Activated naive CD8-positive, alpha-beta T cell treated with anti-CD3 and anti-CD28 coated beads, Interleukin-2, amount 50 U/mL, for 16 hours (primary cell): ENCODE results near the gene MIOX.

Source experiments
- DNase-seq: peaks from one replicate; pipeline ENCODE4 v3.0.0-alpha.2; 2020; ENCODE audit warnings: low read depth, low spot score

MIOX gene

DNA sequence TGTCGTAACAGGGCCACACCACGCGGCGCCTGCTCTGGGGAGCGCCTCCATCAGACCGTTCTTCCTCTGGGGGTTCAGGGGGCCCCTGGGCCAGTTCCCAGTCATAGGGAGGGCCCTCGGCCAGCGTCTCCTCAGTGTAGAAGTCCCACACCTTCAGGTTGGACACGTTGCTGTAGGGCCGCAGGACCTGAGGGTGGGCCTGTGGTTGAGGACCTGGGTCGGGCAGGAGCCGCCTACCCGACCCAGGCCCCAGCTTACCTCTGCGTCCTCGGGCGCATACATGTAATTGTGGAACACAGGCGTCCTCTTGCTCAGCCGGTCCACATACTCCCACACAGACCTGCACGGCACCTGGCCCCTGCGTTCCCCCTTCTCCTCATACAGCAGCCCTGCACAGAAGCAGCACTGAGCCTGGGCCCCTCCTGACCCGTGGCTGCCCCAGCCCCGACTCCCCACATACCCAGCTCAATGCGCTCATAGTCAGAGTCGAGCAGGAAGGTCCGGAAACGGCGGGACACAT is 32.0 kb upstream of the MIOX start:
- DNase-seq: no peak

DNA sequence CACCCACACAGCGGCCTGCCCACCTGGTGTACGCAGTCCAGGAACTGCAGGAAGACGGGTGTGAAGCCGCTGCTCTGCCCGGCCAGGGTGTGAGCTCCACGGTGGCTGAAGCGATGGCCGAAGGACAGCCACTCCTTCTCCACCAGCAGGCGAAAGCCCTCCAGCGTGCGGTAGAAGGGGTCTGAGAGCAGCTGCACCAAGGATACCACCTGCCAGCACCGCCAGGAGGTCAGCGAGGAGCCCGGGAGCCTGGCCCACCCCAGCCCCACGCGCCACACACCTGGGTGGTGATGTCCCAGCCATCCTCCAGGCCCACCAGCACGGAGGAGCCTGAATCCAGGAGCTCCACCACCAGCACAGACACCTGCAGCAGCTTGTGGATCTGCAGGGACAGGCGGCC is 31.5 kb upstream of the MIOX start:
- no peak for DNase-seq

DNA sequence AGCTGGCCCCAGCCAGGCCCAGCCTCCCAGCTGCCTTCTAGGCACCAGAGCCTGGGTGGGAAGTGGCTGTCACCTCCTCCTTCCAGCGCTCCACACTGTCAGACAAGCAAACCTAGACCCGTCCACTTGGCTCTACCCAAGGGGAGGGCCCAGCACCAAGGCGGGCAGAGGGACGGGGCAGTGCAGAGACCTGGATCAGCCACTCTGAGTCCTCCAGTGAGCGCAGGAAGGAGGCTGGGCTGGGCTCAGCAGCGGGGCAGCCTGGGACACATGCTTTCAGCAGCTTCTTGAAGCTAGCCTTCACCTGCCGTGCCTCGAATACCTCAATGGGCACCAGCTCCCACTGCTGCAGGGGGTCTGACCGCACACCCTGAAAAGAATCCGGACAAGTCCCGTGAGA is 30.6 kb upstream of the MIOX start:
- no peak for DNase-seq

DNA sequence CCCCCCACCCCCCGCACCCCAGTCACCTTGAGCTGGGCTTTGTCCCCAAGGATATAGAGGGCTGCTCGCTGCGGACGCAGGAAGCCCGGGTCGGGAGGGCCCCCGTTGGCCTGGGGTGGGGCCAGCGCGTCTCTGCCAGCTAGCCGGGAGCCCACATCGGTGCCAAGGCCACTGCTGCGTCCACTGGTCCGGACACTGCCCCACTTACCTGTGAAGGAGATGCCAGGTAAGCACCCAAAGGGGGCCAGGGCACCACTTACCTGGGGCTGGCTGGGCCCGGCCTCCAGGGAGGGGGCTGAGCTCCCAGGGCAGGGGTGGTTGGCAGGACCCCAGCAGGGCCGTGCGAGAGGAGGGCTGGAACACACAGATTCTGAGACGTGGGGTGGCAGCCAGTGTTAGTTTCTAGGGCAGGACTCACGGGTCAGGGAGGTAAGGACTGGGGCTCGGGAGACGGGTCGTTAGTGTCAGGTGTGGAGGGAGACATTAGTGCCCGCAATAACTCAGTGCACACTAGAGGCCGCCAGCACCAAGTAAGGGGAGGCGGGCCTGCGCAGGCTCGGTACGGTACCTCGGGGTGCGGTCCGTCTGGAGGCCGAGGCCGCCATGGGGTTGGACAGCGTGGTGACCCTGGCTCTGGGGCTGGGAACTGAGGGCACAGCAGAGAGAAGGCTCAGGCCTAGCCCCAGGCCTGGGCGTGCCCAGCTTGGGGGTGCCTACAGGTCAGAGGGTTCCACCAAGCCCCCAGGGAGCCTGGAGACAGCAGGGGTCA is 30.0 kb upstream of the MIOX start:
- DNase-seq: no peak

DNA sequence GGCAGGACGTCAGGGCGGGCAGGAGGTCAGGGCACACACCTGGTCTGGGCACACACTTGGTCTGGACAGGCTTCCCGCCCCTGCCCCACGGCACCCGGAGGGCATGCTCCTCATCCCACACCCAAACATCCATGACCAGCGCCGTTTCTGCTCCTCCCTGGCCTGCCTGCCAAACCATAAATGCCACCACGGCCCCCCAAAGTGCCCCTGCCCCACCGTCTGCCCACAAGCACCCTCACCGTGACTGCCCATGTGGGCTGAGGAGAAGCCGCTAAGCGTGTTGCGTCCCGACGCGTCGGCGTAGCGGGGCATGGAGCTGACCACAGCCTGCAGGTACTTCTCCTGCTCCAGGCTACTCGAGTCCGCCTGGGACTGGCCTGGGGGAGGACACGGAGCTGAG is 27.6 kb upstream of the MIOX start:
- no peak for DNase-seq

DNA sequence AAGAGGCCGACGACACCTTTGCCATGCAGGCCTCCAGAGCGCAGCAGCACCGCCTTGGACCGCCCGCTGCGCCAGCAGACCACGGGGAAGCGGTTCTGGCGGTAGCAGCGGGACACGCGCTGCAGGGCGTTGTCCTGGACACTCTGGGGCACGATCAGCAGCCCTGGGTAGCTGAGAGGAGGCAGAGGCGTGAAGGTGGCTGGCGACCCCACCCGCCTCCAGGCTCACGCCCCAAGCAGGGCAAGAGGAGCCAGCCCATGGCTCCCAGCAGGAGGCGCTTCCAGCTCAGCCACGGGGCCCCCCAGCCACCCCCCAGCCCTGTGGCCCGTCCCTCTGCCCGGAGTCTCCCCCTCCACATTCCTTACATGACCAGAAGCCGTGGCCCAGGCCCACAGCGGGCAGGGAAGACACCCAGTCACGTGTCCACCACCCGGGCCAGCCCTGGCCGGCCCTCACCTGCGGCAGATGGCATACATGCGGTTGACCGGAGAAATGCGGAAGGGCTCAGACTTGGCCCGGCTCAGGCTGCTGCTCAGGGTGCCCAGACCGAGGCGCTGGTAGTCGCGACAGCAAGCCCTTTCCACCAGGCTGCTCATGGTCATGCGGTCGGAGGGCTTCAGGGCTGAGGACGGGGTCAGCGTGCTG is 27.0 kb upstream of the MIOX start:
- no peak for DNase-seq

DNA sequence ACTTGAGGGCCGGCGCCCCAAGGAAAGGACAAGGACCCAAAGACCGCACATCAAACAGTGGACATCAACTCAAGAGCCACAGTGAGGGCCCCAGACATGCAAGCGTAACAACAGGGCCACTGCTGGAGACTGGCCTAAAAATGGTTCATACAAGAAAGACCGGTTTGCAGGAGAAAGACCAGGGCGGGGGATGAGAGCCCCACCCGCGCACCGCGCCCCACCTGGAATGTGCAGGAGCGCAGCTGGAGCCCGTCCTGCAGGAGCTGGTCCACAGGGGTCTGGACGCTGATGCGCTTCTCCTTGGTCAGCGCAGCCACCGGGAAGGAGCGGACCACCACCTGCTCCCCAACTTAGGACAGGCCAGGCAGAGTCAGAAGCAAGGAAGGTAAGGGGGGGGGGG is 25.7 kb upstream of the MIOX start:
- no peak for DNase-seq

DNA sequence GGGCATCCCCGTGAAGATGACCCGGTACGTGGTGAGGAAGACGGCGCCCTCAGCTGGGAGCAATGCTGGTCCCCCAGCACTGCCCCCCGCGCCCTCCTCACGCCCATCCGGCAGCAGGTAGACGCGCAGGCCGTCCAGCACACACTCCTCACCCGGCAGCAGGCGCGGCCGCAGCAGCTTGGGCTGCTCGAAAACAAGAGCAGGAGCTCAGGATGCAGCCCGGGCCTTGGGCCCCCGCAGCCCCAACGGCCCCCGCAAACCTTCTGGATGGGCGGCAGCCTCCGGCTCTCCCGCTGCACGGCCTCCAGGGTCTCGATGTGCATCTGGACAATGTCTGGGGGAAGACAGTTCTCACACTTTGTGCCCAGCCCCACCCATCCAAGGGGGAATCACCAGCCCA is 25.1 kb upstream of the MIOX start:
- no peak for DNase-seq

DNA sequence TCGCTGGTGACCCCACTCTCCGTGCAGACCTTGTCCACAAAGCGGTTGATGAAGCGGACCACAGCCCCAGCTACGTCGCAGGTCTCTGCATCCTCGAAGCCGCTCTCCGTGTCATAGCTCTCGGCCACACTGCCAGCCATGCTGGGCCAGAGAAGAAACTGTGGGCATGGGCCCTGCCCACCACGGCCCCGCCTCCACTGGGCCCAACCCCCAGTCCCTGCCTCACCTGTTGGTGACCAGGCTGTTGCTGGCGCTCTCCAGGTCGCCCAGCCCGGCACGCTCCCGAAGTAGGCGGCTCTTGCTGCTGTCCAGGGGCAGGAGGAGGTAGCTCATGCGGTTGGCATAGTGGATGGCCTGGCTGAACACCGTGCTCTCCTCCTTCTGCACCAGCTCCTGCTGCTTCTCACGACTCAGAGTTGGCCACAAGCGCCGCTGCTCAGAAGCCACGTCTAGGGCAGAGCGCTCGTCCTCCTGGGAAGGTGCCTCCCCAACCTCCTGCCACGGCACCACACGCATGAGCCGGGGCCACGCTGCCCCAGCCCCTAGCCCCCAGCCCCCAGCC is 24.6 kb upstream of the MIOX start:
- no peak for DNase-seq

DNA sequence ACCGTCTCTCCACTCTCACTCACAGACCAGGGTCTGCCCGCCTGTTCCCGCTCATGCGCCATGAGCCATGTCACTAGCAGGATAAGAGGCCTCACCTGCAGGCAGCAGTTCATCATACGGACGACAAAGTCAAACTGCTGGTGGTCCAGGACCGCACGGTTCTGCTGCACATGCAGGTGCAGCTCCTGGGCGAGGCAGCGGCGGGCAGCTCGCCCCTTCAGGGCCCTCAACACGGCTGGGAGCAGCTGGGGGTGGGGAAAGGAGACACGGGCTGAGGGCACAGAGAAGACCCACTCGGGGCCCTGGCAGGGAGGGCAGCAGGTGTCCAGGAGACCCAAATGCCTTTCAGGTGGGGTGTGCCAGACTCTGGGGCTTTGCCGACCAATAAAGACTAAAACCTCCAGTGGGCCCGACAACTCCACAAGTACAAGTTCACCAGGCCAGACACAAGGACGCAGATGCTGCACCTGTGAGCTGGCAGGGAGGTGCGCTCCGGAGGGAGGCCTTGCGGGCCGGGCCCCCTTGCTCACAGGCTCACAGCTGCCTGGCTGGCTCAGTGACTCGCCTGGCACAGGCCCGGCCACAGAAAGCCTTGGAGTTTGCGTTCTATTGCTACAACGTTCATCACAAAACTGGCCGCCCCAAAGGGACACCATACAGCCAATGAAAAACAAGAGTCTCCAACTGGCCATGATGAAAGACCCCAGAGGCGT is 23.3 kb upstream of the MIOX start:
- DNase-seq: no peak

DNA sequence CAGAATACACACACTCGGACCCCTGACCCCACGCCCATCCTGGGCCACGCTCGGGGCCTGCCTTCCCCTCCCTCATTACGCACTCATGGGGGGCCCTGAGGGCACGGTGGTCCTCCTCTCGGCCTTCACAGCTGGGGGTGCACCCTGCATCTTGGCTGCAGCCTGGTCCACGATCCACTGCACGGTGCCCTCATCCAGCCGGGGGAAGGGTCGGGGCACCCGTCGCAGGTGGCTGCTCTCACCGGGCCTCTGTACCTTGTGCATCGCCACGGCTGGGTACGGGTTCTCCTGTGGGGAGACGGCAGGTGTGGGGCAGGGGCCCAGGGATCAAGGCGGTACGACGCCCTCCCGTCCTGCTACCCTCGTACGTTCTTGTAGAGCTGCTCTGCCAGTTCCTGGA is 22.2 kb upstream of the MIOX start:
- DNase-seq: no peak

DNA sequence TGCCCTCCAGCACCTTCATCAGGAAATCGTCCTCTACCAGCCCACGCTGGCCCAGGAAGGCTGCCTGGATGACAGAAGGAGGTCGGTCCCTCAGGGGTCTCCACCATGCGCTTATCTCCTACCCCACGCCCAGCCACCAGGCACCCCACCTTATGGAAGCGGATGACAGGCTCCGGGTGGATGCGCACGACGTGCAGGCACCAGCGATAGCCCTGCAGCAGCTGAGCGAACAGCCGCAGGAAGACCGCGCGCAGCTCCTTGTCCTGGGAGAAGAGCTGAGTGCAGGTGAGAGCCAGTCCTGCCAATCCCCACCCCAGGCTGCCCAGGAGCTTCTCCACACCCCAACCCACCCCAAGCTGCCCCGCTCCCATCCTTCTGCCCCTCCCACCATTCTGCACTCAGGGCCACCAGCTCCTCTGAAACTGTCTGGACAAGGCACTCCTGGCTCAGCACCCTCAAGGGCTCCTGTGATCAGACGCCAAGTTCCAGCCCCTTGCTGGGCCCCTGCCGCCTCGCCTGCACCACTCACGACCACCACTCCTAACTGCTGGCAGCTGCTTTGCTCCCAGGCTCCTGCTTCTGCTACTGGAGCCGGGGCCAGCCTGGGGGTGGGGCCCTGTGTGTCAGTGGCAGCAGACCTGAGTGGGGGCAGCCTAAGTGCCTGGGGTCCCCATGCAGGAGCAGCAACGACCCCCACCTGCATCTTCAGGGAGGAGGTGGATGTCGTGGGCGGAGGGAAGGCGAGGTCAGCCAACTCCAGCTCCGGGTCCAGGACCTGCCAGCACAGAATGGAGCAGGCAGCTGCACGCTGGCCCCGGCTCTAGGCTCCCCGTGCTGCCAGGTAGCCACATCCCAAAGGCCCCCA is 21.4 kb upstream of the MIOX start:
- no peak for DNase-seq

DNA sequence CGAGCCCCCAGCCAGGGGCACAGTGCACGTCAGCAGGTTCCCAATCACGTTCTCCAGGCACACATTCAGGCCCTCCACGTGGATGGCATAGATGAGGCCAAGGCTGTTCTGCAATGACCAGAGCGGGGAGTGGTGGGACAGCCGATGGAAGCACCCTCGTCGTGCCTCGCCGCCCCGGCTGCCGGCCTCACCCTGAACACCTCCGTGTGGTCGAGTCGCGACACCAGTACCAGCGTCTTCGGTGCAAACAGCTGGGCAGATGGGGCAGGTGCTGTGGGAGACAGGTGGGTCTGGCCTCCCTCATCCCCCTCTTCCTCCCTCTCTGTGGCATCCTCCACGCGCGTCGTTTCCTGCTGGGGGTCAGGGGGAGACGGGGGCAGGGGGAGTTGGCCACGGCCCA is 19.3 kb upstream of the MIOX start:
- DNase-seq: no peak

DNA sequence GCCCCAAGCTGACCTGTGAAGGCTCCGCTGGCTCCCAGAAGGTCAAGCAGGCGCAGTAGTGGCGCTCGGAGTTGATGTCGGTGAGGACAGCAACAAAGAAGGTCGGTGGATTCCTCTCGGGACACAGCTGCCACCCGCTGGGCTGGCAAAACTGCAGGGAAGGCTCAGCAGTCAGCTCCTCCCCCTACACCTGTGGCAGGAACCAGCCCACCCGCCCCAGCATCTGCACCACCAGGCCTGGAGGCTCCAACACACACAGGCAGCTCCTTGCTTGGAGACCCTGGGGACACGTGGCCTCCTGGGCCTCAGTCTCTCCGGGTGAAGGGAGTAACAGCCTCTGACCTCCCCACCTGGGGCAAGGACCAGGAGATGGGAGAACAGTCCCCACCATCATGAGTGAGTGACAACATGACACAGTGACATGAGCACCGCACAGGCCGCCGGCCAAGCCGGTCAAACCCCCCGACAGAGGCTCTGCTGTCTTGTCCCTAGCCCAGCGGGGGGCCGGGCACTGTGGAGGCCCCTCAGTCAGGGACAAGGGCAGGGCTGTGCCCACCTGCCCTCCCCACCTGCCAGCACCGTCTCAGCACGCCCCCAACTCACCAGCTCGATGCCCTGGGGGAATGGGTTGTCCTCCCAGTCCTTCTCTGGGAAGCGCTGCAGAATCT is 18.8 kb upstream of the MIOX start:
- no peak for DNase-seq

DNA sequence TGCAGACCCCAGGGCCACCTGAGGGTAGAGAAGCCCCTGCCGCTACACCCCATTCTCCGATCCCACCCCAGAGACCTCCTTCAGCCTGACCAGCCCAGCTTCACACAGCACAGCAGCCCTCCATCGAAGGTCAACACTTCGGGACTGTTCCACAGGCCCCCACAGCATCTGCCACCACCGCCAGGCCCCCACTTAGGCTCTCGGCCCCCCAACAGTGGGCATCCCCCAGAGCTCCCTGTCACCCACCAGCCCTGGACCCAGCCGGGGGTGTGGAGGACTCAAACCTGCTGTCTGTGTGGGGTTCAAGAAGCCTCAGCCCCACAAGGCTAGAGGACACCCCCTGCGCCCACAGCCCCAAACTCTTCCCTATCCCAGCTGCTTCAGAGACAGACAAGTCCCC is 18.0 kb upstream of the MIOX start:
- no peak for DNase-seq

DNA sequence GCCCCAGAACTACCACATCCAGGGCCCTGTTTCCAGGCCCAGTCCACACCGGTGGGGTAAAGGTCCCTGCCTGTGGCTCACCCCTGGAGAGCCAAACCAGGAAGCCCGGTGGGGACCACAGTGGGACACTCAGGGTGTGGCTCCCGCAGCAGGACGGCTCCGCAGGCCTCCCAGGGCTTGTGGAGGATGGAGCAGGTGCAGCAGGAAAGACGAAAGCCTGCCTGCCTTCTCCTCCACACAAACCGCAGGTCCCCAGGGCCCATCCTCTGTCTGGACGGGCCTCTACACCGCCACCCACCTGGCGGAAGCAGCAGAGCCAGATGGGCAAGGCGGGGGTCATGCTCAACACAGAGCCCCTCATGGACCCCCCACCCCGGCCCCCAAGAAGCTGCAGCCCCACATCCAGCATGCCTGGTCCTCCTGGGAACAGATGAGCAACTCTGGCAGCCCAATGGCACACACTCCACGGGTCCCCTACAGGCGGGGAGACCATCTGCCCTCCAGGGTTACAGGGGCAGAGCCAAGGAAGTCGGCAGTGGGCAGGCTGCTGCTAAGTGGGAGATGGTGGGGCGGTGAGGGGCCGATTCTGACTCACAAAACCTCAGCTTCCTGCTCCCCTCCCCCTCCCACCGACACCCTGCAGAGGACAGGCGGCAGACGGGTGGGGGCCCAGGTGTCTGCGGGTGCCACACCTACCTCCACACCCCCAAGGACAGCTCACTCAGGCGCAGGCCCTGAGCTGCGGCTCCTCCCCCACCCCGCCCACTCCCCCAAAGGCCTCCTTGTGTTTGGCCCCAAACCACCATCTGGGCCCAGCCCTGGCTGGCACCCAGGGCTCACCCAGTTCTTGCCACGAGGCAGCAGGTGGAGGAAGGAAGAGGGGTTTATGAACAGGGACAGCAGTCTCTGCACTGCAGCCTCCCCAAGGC is 17.0 kb upstream of the MIOX start:
- peak; percentile 91 for DNase-seq

DNA sequence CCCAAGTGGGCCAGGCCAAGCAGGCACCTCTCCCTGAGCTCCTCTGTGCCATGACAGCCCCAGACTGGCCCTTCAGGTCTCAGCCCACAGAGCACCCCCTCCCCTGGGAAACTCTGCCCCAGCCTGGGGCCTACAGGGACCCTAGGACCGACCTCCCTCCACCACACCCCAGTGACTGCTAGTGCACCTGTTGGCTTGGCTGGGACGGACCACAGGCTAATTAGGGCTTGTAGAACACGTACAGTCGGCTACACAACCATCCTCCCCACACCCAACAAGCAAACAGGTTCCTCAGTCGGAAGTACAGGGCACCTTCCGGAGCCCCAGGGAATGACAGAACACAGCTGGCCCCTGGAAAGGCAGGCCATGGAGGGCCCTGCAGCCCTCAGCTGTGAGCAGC is 16.2 kb upstream of the MIOX start:
- DNase-seq: no peak

DNA sequence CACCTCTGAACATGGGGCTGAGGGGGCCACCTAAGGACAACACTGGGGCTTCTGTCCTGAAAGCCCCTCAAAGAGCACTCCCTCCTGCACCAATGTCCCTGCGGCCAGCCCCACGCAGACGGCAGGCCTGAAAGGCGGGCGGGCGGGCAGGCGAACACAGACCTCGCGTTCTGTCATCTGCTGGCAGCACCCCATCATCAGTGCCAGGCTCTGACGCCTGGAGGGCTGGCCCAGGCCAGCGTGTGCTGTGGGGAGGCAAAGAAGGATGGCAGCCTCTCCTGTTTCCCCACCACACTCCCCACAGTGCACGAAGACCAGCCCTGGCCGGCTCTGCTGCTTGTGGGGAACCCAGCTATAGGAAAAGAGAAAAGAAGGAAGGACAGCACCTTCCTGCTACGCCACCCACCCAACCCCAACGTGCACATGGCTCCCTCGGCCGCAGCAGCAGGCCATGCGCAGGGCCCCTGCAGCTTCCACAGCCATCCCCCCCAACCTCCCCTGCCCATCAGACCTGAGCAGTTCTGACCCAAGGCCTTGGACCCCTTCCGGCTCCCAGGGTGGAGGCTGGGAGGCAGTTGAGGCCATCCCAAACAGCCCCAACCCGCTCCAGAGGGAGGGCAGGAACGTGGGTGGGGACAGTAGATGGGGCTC is 15.3 kb upstream of the MIOX start:
- DNase-seq: no peak

DNA sequence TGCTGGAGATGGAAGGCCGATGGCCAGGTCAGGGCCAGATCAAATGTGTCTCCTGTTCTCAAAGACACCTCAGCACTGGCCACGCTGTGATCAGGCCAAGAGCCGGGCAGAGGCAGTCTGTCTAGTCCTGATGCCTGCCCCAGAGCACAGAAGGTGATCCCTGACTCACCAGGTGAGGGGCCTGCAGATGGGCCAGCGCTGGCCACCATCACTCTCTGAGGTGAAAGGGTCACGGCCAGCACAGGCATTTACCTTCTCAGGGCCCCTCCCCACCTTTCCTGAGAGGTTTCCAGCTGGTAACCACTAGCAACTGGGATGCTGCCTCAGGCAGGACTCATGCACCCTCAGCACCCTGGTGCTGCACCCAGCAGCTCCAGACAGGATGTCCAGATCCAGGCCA is 14.7 kb upstream of the MIOX start:
- DNase-seq: no peak
